HG02852 (cell line): ENCODE results near the gene SORBS2.

Experiments used
- ATAC-seq: cut with Tn5 transposase; IDR thresholded peaks from one replicate; pipeline ENCODE4 v1.9.1; 2021; ENCODE audit warnings: mild to moderate bottlenecking, moderate library complexity; ENCODE audit not compliant: unreplicated experiment

The SORBS2 gene

DNA sequence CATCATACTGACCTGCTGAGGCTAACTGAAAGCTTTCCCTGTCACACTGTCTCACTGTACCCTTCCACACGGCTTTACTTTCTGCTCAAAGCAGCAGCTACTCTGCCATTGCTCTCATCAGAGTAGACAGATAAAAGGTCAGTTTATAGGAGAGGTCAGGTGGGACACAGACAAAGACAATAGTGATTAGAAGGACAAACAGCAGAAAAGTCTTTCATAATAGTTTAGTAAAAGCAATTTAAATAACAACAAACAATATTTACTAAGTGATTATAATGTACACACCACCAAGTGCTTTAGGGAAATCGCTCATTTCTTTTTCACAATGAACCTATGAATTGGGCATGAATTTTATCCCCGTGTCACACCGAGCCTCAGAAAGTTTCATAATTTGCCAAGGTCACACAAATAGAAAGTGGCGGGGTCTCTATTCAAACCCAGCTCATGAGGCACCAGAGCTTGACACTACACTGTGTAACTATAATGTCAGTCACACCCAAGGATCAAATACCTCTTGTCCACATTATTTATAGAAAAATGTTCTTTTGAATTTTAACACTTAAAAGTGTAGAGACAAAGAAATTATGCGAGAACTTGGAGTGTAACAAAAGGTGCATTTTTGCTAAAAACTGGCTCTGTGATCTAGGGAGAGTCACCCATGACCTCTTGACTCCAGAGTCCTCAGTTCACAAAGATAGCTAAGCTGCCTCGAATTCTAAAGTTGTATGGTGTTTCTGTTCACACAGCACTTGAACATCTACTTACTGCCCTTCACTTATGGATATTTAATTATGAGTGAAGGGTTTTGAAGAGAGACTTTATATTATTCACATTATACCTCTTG lies 24.5 kb upstream of the SORBS2 start:
- no peak for ATAC-seq

DNA sequence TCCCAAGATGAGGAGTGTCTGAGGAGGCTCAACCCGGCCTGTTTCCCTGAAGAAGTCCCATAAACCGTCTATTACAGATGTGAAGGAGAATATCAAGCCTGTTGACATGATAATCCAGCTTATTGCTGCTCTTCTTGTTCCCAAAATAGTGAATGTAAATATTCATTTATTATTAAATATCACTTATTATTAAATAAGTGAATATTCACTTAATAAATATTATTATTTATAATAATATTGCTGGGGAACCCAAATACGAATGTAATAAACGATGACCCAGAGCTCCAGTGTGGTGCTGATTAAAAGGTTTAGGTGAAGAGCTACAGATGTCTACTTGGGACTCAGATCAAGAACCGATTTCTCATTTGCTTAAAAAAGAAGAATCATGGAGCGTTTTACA lies 23.8 kb upstream of the SORBS2 start:
- ATAC-seq: no peak

DNA sequence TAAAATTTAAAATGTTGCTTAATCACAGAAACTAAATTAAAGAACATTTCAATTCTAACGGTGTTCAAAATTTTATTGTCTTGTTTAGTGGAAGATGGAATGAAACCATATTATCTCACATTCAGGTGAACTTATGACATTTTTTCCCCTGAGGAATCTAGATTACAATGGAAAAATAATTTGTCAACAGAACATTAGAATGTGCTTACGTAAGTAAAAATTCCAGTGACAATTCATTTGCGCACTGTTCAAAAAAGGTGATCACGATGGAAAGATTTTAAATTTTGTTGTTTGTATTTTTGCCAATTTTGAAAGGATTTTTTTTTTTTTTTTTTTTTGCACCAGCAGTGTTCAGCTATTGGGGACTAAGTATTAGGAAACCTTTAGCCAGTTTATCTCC lies 23.3 kb upstream of the SORBS2 start:
- ATAC-seq: no peak

DNA sequence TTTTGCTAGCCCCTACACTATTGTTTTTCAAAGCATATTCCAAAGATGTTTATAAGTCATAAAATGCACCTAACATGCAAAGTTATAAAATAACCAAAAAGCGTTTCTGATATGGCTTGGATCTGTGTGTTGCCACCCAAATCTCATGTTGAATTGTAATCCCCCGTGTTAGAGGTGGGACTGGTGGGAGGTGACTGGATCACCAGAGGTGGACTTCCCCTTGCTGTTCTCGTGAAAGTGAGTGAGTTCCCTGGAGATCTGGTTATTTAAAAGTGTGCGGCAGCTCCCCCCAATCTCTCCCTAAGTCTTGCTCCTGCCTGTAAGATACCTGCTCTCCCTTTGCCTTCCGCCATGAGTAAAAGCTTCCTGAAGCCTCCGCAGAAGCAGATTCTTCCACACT lies 22.8 kb upstream of the SORBS2 start:
- no peak for ATAC-seq

DNA sequence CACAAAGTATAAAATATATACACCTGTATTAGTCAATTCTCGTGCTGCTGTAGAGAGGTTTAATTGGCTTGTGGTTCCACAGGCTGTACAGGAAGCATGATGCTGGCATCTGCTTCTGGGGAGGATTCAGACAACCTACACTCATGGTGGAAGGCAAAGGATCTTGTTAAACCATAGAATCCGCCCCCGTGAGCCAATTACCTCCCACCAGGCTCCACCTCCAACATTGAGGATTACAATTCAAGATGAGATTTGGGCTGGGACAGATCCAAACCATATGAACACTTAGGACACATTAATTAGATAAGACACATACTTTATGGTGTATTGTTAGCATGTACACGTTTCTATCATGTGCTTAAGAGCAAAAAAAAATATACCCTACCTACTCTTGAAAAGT lies 22.1 kb upstream of the SORBS2 start:
- ATAC-seq: no peak

DNA sequence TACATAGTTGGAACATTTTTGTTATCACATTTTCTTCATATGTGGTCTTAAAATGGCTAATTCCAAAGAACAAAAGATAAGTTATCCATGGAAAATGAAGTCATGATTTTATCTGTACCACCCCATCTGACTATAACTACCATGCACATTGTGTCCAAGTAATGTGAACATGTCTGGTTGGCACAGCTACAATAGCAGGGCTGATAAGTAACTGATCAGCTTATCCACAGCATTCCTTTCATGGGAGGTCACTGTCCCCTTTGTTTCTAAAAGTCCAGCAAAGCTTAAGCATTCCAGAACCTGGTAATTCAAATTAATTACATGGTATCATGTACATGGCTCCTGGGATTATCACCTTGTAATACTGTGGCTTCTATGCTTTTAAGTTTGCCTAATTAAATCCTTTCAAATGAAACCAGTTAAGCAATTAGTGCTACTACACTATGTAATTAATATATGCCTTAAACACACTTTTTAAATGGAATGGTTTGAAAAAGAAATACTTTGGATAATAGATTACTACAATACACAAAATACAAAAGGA lies 21.1 kb upstream of the SORBS2 start:
- no peak for ATAC-seq

DNA sequence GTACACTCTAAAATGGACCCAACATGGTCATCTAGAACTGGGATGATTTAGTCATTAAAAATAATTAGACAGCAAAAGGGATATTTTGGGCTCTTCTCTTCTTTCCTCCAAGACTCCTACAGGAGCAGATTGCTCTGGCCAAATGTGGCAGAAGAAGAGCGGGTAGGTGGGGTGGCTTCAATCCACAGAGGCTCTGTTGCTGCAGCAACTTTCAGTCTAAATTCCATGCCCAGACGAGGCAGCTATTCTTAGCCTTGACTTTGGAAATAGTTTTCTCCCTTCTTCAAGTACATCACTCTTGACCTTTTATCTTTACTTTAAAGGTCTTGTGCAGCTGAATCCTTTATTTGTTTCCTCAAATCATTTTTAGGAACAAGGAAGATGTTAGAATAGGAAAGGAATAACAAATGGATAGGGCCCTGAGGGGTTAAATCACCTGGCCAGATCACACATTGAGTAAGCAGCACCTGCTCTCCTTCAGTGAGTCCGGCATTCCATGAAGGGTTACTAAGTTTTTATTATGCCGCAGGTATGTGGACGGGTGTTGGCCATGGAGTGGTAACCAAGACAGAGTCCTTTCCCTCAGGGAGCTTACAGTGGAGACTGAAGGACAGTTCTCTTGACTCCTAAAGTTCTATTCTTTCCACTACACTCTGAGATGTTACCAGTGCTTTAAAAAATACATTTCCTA lies 19.3 kb upstream of the SORBS2 start:
- ATAC-seq: no peak

DNA sequence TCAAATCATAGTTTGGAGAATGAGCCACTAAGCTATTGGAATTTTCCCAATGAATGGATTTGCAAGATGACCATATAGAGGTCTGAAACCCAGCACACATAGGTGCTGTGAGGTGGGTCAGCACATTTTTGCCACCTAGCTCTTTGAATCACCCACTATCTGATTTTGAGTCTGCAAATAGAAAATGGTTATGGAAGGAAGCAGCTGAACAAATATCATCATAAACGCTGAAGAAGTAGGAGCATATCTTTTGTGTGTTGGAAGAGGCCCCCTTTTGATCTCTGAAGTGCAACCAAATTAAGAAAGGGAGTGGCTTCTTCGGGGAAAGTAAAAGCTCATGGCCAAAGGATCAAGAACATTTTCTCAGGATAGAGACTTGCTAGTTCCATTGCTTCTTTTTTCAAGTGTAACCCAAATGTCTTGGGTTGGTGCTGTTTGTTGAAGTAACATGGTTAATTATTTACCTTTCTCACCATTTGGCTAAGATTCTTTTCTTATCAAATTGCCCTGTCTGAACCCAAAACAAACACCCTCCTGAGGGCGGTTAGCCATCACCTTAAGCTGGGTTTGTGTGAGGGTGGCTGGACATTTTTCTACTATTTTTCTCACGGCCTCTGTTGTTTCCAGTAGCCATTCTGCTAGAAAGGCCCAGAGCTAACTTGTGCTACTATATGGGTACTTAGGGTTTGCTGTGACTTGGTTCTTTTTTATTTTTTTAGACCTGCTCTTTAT lies 18.4 kb upstream of the SORBS2 start:
- no peak for ATAC-seq

DNA sequence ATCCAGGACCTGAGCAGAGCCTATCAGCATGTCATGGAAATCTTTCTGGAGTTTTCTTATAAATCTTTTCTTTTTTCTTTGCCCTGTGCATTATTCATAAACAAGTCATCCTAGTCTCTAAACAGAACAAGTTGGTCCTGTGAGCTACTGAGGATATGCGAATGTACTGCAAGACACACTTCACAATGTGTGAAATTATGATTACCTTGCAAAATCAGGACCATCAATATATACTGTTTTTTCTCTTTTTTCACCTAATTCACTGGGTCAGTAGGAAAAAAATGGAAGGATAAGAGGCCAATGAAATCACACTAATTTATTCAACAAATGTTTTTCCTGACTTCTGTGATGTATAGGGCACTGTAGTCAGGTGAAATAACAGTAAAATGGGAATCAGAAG lies 14.4 kb upstream of the SORBS2 start:
- no peak for ATAC-seq

DNA sequence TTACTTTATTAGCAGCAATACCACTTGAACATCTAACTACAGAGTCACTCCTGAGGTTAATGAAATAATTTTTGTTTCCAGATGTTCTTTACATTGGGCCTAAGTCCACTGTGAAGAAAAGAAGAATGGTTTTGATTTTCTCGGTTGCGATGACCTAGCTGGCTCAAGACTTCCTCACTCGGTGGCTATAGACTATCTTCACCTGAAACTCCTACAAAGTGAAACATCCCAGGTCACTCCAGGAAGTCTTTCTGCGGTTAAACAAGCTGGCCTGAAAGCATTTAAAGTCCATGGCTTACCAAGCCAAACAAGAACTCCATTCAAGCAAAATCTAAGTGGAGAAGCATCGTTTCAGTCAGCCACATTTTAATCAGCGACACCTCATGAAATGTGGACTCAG lies 13.7 kb upstream of the SORBS2 start:
- no peak for ATAC-seq

DNA sequence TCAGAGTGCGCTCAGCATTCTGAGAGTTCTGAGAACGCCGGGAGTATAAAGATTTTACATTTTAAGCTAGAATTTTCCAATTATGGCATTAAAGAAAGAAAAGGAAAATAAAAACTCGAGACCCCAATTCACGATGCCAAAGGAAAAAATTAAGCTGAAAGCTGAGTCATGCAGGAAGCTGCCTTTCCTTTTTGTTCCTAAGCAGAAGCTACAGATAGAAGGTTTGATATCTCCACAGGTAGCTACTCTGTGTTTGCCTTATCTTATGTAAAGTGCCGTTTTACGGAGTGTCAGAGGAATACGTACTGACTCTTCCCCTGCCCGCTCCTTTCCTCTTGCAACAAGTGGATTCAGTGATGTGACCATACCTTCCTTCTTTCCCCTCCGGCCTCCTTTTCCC lies 10.8 kb upstream of the SORBS2 start:
- ATAC-seq: no peak

DNA sequence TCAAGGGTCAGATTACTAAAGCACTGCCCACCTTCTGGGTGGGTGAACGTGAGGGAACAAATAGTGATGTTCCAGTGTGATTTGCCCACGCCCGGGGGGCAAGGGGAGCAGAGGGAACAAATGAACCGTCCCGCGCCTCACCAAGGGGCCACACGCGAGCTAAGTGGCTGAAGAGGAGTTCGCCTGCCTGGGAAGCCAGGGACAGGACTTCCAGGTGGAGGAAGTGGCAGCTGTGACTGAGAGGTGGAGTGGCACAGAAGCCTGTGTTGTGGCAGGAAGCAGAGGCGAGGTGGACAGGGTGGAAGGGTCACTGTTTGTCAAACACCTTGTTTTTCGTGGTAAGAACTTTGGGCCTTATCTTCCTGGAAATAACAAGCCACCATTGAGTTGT lies 9.0 kb upstream of the SORBS2 start:
- ATAC-seq: no peak

DNA sequence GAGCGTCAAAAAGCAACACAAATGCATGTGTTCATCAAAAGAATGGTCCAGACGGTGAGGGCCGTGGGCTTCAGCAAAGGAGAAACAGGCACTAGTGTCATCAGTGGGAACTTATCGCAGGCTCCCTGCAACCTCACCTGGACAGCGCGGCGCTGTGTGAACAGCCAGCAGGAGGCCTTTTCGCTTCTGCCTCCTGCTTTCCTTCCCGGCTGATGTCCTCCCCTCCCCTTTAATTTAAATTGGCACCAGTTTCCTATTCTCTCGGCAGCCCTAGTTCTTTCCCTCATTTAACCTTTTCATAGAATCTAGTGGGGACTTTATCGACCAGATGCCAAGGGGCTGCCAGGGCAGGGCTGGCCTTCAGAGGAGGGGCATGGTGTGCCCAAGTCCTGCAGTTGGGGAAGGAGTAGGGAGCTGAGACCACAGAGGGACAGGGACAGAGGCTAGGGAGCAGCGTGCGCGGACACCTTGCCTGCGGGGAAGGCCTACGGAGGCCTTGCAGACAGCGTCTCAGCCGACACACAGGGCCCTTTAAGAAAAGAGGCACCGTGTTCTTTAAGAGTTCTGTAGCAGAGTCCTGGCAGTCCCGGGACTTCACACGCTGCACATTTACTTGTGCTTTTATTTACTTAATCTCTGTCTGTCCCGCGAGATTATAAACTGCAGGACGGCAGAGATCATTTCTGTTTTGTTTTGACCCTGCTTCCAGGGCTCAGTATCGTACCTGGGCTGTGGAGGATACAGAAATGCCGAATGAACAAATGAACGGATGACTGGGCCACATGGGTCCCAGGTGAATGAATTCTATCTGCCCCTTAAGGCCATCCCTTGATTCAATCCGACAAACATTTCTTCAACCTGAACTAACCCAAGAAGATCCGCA lies 8.4 kb upstream of the SORBS2 start:
- ATAC-seq: no peak

DNA sequence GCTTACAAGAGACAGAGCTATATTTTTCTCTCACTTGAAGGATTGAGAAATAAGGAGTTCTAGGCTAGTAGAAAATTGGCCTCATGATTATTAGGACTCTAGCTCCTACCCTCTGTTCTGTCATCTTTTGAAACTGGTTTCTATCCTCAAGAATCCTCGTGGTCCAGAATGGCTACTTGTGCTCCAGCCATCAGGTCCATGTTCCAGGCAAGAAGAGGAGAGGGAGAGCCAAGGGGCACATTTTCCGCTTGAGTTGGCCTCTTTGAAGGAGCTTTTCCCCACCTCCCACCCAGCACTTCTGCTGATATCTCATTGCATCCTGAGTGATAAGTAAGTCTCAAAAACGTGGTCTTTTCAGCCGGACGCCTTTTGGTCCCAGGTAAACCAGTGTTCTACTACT lies 7.2 kb upstream of the SORBS2 start:
- no peak for ATAC-seq

DNA sequence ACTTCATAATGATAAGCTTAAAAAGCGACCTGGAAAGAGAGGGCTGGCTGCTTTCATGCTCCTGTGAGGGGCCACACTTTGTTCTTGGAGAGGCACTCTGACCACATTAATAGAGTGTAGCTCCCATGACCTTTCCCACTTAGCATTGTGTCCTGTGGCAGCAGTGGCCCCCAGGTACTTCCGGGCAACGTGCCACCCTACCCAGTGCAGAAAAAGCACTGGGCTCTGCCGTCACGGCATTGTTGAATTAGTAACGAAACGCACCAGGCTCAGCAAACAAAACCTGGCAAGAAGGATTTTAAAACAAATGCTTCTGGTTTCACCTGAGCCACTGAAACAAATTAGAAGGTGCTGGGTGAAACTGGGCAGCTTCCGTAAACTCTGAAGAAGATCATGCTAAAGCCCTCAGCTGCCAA lies 5.4 kb upstream of the SORBS2 start:
- no peak for ATAC-seq

DNA sequence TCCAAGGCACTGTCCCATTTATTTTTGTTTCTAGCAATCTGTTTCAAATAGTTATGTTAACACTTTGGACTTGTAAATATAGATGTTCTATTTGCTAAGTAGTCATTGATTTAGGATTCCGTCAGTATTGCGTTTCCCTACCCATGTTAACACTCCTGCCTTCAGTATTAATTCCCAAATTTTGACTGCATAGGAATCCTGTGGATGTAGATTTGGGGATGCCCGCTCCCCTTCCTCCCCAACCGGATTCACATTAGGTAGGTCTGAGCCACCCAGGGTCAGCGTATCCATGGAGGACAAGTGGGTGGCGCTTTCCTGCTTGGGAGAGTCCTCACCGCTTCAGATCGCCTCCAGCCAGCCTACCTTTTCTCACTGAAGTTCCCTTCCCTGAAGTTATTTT lies 1.1 kb upstream of the SORBS2 start:
- no peak for ATAC-seq

DNA sequence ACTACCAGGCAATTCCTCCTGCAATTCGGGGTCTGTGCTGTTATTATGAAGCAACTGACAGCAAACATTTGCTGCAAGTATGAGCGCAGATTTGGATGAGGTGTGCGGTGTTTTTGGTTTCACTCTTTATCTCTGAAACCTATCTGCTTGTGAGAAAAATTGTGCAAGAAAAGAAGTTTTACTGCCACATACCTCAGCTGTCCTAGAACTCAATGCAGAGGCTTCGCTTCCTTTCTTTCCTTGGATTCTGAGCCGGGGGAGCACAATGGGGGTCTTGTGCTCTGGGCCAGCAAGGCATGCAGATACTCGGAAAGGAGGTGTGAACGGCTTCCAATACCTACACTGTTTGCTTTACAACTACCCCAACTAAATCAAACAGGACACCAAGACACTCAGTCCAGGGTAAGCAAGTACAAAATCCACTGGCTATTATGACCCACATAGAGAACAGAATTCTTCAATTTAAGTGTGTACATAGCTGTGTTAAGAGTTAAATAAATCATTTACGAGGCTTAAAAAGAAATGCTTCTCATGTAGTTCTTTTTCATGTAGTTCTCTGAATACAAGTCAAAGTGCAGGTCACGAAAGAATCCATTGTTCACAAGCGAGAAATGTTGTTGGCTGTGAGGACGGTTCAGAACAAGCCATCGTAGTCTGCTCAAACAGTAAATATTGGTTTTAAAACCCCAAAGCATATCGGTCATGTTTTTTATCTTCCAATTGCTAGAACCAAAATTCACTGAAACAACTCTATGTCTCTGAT lies 1.1 kb downstream of the SORBS2 start:
- ATAC-seq: no peak

DNA sequence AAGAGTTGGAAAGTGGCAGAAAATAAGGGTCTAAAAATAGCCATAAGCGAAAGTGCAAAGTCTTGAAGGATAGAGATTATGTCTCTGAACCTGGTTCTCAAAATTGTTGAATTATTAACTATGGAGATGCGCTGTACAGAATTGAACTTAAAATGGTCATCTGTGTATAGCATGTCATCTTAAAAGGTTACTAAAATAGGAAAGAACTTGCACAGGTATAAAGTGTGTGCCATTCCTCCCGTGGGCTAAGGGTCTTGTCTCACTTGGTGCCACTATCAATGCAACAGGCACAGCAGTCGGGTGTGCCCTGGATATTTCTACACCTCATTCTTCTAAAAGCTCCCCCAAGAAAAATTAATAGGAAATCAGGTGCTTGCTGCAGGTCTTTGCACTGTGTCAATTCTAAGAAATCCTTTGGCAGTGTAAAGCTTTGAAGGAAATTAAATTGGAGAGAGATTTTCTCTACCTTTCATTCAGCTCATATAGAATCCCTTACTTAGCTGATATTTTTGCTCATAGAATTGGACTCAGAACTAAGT lies 2.4 kb downstream of the SORBS2 start:
- no peak for ATAC-seq

DNA sequence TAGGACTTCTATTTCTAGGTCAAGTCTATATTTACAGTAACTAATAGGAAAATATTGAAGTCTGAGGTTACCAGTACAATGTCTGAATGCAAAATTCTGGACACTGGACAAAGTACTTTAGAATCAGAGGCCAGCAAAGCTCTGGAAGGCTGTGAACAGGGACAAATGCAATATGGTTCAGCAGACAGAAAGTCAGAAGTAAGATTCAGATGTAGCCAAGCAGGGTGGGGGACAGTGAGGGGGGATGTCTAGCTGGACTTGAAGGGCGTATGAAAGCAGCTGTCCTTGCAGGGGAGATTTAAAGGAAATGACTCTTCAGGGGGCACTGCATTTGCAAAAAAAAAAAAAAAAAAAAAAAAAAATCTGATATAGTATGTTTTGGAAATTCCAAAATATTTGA lies 2.9 kb downstream of the SORBS2 start:
- no peak for ATAC-seq

DNA sequence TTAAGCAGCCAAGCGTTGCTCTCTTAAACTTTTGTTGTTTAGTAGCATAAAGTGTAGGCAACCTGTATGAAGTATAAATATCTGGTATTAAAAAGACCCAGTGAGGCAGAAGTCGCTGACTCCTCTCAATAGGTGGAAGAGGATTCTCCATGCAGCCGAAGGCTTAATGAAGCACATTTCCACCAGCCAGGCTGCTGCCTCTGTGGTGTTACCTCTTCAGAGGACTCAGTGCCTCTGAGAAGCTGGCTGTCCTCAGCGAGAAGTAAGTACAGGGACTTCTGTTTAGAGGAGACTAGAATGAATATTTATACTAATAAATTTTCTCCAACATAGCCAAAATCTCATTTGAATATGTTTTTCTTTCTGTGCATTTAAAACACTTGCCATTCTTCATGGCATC lies 6.0 kb downstream of the SORBS2 start:
- ATAC-seq: no peak
